Measurements from ENCODE around the gene OLA1. TPM values are rescaled to one million over a fixed set of nuclear protein-coding genes. Genes with fewer than 3 reads are reported as not detected.

The OLA1 gene
- total RNA-seq, 1 experiment from 2014 or later = 263 TPM

Other genes with a start within 250 kb of the OLA1 start
- not detected in 2 replicates for gene SP9, start 86.4 kb upstream of the OLA1 start, total RNA-seq (2021)
- 26.9 and 28.7 TPM in 2 replicates for gene SCRN3, start 147.2 kb upstream of the OLA1 start, total RNA-seq (2021)
- 0.18 and 0.79 TPM in 2 replicates for gene GPR155, start 238.5 kb upstream of the OLA1 start, total RNA-seq (2021)

Measured in PC-9 (cell line).